ENCODE data around the gene LTO1. TPM values are rescaled to one million over a fixed set of nuclear protein-coding genes. Genes with fewer than 3 reads are reported as not detected.

Gene LTO1
- total and polyA plus RNA-seq, 3 donors from 2014 or later: 27.0 to 38.7 (median 38.0) TPM

GRCh38 chr11:69620683-69621290, 54.4 kb downstream of the LTO1 start:
- no peaks in the 10 kb centered on the region for H3K27me3 ChIP-seq
- no peak for DNase-seq
- H3K36me3 ChIP-seq (ENCODE audit: low read depth, missing control alignments): no peaks in the 10 kb centered on the region
- H3K27ac ChIP-seq: no peak overlapping the region
- no peak for TF ChIP-seq CTCF (IDR thresholded peaks at IDR 0.05)
- TF ChIP-seq POLR2A (IDR thresholded peaks at IDR 0.05): no peak
- H3K4me3 ChIP-seq: no peak overlapping the region
- no peaks in the 10 kb centered on the region for H3K9me3 ChIP-seq
- WGBS, 2 donors: 90 to 91% methylated on average over 2 of the region's 2 CpGs
- H3K4me1 ChIP-seq: no peaks in the 10 kb centered on the region
- intact Hi-C loops (cut with DNase I; ENCODE audit: low total_unique reads): no loop called here

GRCh38 chr11:69618237-69618636, 56.9 kb downstream of the LTO1 start:
- intact Hi-C loops (cut with DNase I; ENCODE audit: low total_unique reads): no loop called here
- no peaks in the 10 kb centered on the region for H3K27me3 ChIP-seq
- TF ChIP-seq CTCF (IDR thresholded peaks at IDR 0.05): no peak
- TF ChIP-seq POLR2A (IDR thresholded peaks at IDR 0.05): no peak
- no peak for DNase-seq
- H3K4me1 ChIP-seq: no peaks in the 10 kb centered on the region
- no peaks in the 10 kb centered on the region for H3K36me3 ChIP-seq (ENCODE audit: low read depth, missing control alignments)
- H3K9me3 ChIP-seq: no peaks in the 10 kb centered on the region
- WGBS, 2 donors: 61 to 71% methylated on average over 8 of the region's 8 CpGs
- H3K27ac ChIP-seq: no peak overlapping the region
- H3K4me3 ChIP-seq: no peak overlapping the region

DNA sequence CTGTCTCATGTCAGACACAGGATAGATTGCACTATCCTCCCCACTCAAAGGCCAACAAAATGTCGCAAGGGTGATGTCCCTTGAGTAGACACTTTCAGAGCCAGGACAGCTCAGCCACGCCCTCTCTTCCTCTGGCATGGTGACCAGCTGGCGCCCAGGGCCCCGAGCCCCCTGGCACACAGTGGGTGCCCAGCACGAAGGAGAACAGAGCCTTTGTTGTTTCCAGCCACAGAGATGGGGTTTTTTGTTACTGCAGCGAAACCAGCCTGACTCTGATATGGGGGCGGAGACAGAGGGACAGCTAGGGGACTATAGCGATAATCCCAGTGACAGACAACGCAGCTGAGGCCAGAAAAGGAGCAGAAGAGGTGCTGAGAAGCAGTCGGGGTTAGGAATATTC, 57.5 kb downstream of the LTO1 start:
- H3K27ac ChIP-seq: no peak overlapping the region
- intact Hi-C loops (cut with DNase I; ENCODE audit: low total_unique reads): no loop called here
- TF ChIP-seq CTCF (IDR thresholded peaks at IDR 0.05) (no peak), POLR2A (IDR thresholded peaks at IDR 0.05) (no peak)
- H3K4me3 ChIP-seq: no peak overlapping the region
- no peaks in the 10 kb centered on the region for H3K36me3 ChIP-seq (ENCODE audit: low read depth, missing control alignments)
- H3K9me3 ChIP-seq: no peaks in the 10 kb centered on the region
- no peaks in the 10 kb centered on the region for H3K4me1 ChIP-seq
- no peaks in the 10 kb centered on the region for H3K27me3 ChIP-seq
- DNase-seq: no peak
- 93% methylated on average over 7 to 10 of the region's 10 CpGs for WGBS, 2 donors

- Histone ChIP-seq H3K4me3 (no peak overlapping the region), H3K4me1 (no peaks in the 10 kb centered on the region), H3K27me3 (no peaks in the 10 kb centered on the region), H3K27ac (no peak overlapping the region), H3K9me3 (no peaks in the 10 kb centered on the region), H3K36me3 (ENCODE audit: low read depth, missing control alignments) (no peaks in the 10 kb centered on the region)
- TF ChIP-seq POLR2A (IDR thresholded peaks at IDR 0.05) (no peak), CTCF (IDR thresholded peaks at IDR 0.05) (no peak)
- intact Hi-C loops (cut with DNase I; ENCODE audit: low total_unique reads): no loop called here
- 90 to 94% methylated on average over 4 of the region's 4 CpGs for WGBS, 2 donors
- DNase-seq: no peak
These were observed 57.9 kb downstream of the LTO1 start for GRCh38 chr11:69617220-69617619.

Other genes with a start within 250 kb of the LTO1 start
- gene LINC01488, start 193.7 kb downstream of the LTO1 start, total RNA-seq: not detected
- not detected for gene LINC01488, start 193.7 kb downstream of the LTO1 start, polyA plus RNA-seq (ENCODE audit: insufficient read depth, low read depth, low replicate concordance)
- 10 to 100 TPM in 1 of 2 donors, 1 to 10 TPM in 1; 8.8 to 13.7 TPM for gene CCND1, start 34.2 kb downstream of the LTO1 start, total RNA-seq
- 16.4 TPM for gene CCND1, start 34.2 kb downstream of the LTO1 start, polyA plus RNA-seq (ENCODE audit: insufficient read depth, low read depth, low replicate concordance)
- under 1 TPM; 0.31 TPM for gene FGF19, start 28.7 kb upstream of the LTO1 start, total RNA-seq
- gene FGF19, start 28.7 kb upstream of the LTO1 start, polyA plus RNA-seq (ENCODE audit: insufficient read depth, low read depth, low replicate concordance): 0.37 TPM
- gene FGF4, start 100.0 kb upstream of the LTO1 start, total RNA-seq: 1 to 10 TPM in 1 of 2 donors, under 1 TPM in 1; 0.87 to 2.8 TPM
- gene FGF4, start 100.0 kb upstream of the LTO1 start, polyA plus RNA-seq (ENCODE audit: insufficient read depth, low read depth, low replicate concordance): 0.28 TPM
- gene FGF3, start 144.1 kb upstream of the LTO1 start, total RNA-seq: under 1 TPM in 1 of 2 donors, not detected in 1; 0.50 TPM
- gene FGF3, start 144.1 kb upstream of the LTO1 start, polyA plus RNA-seq (ENCODE audit: insufficient read depth, low read depth, low replicate concordance): not detected